ENCODE data around the gene IKZF1. TPM values are rescaled to one million over a fixed set of nuclear protein-coding genes. Genes with fewer than 3 reads are reported as not detected.

IKZF1 gene
- total RNA-seq, 3 donors from 2014 or later = 7.8 to 14.9 (median 8.8) TPM

DNA sequence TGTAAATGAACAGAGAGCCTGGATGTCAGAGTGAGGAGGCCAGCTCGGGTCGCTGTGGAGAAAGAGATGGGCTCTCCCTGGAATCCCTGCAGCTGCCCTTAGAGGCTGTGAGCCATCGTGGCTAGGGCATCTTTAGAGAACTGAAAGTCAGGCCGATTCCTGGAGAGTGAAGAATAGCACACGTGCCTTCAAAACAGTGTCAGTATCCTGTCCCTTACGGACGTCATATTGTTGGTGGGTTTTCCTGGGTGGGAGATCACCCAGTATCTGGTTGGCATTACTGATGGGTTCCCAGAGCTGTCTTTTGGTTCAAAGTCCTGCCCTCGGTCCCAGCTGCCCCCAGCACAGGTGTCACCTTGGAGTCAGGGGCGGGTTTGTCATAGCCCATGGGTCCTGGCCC, 25.3 kb downstream of the IKZF1 start:
- TF ChIP-seq, protein P1, sequence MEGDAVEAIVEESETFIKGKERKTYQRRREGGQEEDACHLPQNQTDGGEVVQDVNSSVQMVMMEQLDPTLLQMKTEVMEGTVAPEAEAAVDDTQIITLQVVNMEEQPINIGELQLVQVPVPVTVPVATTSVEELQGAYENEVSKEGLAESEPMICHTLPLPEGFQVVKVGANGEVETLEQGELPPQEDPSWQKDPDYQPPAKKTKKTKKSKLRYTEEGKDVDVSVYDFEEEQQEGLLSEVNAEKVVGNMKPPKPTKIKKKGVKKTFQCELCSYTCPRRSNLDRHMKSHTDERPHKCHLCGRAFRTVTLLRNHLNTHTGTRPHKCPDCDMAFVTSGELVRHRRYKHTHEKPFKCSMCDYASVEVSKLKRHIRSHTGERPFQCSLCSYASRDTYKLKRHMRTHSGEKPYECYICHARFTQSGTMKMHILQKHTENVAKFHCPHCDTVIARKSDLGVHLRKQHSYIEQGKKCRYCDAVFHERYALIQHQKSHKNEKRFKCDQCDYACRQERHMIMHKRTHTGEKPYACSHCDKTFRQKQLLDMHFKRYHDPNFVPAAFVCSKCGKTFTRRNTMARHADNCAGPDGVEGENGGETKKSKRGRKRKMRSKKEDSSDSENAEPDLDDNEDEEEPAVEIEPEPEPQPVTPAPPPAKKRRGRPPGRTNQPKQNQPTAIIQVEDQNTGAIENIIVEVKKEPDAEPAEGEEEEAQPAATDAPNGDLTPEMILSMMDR (IDR thresholded peaks at IDR 0.05) = no peak
- Histone ChIP-seq H3K9me3 (no peaks in the 10 kb centered on the region), H3K4me3 (no peak overlapping the region), H3K36me3 (ENCODE audit: low read depth) (no peaks in the 10 kb centered on the region), H3K4me1 (ENCODE audit: low read depth) (no peaks in the 10 kb centered on the region)
- DNase-seq (no peak), ATAC-seq (peak; percentile 41)
- intact Hi-C loops (cut with DNase I, micrococcal nuclease) = no loop called here

DNA sequence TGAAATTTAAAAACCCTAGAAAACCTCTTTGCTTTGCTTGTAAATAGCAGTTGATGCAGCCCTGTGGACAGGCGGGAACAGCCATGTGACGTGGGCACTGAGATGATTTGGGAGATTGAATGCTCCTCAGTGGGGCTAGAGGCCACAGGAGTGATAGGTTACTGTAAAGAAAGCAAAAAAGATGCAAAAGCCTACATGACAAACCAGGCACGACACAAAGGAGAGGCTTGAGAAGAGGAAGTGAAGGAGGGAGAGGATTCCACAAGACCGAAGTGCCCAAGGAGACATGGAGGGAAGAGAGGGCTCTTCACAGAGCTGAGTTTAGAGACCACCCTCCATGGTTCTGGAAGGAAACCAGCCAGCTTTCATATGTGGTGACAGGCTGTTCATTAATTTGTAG, 25.7 kb downstream of the IKZF1 start:
- no peaks in the 10 kb centered on the region for H3K36me3 ChIP-seq (ENCODE audit: low read depth)
- no peak overlapping the region for H3K4me3 ChIP-seq
- H3K4me1 ChIP-seq (ENCODE audit: low read depth) = no peaks in the 10 kb centered on the region
- TF ChIP-seq, protein P1 (IDR thresholded peaks at IDR 0.05) = no peak
- intact Hi-C loops (cut with DNase I, micrococcal nuclease) = no loop called here
- no peaks in the 10 kb centered on the region for H3K9me3 ChIP-seq
- DNase-seq (no peak), ATAC-seq (peak; percentile 9)

DNA sequence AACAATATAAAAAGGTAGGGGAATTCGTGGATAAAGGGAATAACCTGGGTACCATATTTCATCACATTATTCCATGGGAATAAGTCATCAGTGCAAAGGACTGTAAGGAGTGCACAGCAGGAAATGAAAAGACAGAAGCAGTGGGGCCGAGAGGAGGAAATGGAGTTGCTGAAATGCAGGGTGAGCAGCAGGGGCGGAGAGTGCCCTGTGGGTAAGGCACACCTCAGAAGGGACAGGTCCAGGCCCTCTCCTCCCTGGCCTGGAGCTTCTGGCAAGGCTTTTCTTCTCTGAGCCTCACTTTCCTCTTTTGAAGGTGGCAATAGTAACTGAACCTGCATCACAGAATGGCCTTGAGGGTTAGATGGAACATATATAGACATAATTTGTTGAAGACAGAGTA, 26.2 kb downstream of the IKZF1 start:
- Histone ChIP-seq H3K9me3 (no peaks in the 10 kb centered on the region), H3K4me3 (no peak overlapping the region), H3K36me3 (ENCODE audit: low read depth) (no peaks in the 10 kb centered on the region), H3K4me1 (ENCODE audit: low read depth) (no peaks in the 10 kb centered on the region)
- ATAC-seq = peak; percentile 48
- TF ChIP-seq, protein P1 (IDR thresholded peaks at IDR 0.05) = no peak
- intact Hi-C loops (cut with DNase I, micrococcal nuclease) = no loop called here
- no peak for DNase-seq

DNA sequence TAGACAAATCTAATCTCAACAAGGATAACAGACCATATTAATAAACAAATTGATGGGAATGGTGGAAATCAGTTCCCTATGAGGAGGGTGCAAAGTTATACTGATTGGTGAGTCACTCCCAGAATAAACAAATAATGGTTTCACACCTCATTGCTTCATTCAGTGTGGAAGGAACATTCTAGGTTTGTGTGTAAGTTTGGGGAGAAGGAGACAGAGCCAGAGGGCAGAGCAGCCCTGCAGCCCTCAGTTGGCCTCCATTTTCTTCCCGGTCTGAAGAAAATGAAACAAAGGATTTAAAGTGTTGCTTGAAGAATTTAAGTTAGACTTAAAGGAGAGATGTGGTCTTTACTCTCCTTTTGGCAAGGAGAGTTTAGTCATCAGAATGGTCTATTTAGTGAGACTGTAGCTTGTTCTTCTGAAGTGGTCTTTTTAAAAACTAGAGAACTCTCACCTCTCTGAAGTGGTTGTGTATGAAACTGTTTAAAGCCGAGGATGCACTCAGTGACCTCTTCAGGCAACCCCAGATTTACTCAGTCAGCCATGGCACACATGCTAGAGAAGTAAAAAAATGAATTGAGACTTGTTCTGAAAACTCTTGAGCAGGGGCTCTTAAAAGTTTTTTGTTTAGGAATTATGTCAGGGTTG, 27.2 kb downstream of the IKZF1 start:
- TF ChIP-seq, protein P1 (IDR thresholded peaks at IDR 0.05) = no peak
- Histone ChIP-seq H3K36me3 (ENCODE audit: low read depth) (no peaks in the 10 kb centered on the region), H3K4me1 (ENCODE audit: low read depth) (no peaks in the 10 kb centered on the region), H3K9me3 (no peaks in the 10 kb centered on the region), H3K4me3 (no peak overlapping the region)
- no peak for DNase-seq
- ATAC-seq = peak; percentile 37
- intact Hi-C loops (cut with DNase I, micrococcal nuclease) = no loop called here

DNA sequence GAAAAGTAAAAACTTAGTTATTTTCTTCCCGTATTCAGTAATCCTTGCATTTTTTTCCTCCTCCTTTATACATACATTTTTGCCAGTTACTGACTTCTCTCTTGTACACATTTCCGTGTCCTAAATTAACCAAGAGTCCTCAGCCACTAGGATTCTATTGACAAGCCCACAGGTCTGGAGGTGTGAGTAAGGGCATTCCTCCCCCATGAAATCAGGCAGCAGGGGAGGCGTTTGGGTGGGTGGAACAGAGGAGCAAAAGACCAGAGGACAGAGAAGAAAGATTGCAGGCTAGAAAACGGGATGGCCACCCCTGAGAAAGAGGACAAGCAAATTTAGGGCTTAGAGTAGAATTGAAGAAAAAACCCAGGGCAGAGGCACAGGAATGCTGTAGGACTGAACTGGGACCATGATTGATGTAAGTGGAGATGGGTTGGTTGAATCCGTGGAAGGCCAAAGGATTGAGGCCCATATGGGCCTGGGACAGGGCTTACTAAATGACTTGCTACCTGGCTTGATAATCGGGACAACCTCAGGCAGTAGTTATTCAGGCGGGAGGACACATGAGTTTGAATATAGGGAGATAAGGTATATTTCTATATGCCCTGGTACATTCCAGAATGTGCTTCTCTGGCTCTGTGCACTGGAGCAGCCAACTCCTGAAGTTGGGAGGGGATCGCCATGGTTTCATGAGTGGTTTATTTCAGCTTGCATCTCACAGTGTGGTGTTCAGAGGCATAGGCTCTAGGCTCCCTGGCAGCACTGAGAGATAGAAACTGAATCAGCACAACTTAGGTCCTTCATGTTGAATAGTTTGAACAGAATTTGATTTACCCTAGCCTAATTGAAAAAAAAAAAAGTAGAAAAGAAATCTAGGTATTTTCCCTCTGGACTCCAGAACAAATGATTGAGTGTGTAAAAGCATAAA, 28.0 kb downstream of the IKZF1 start:
- DNase-seq = no peak
- no peak for ATAC-seq
- H3K36me3 ChIP-seq (ENCODE audit: low read depth) = no peaks in the 10 kb centered on the region
- intact Hi-C loops (cut with DNase I, micrococcal nuclease) = no loop called here
- H3K4me1 ChIP-seq (ENCODE audit: low read depth) = no peaks in the 10 kb centered on the region
- no peaks in the 10 kb centered on the region for H3K9me3 ChIP-seq
- TF ChIP-seq, protein P1 (IDR thresholded peaks at IDR 0.05) = no peak
- no peak overlapping the region for H3K4me3 ChIP-seq
